NCI-H2171 (cell line): ENCODE measurements around the gene SLCO3A1.
A peak's percentile ranks its signal among the peaks of the same experiment; 100 is the strongest.

ENCODE experiments used
- DNase-seq: peaks from one replicate; lab custom pipeline; 2025; lab: John Stamatoyannopoulos, UW

The SLCO3A1 gene

GRCh38 chr15:91912336-91912735, 58.8 kb downstream of the SLCO3A1 start:
- no peak for DNase-seq

DNA sequence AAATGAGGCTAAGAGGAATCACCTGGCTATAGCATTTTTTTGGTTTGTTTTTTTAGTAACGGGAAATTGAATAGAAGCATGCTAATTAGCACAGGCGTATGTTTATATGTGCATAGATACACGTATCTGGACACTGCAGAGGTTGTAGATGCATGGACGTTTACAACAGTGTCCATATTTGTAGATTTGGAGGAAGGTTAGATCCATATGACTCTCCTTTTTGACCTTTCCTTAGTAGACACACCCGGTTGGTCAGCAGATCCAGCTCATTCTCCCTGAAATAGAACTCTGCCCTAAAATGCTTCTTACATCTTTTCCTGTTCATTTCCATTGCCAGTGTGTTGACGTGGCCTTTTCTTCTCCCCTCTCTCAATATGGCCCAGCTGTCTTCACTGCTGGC, 60.1 kb downstream of the SLCO3A1 start:
- no peak for DNase-seq

GRCh38 chr15:91915576-91915975, 62.1 kb downstream of the SLCO3A1 start:
- peak; percentile 41 for DNase-seq

GRCh38 chr15:91916051-91916450, 62.5 kb downstream of the SLCO3A1 start:
- no peak for DNase-seq

DNA sequence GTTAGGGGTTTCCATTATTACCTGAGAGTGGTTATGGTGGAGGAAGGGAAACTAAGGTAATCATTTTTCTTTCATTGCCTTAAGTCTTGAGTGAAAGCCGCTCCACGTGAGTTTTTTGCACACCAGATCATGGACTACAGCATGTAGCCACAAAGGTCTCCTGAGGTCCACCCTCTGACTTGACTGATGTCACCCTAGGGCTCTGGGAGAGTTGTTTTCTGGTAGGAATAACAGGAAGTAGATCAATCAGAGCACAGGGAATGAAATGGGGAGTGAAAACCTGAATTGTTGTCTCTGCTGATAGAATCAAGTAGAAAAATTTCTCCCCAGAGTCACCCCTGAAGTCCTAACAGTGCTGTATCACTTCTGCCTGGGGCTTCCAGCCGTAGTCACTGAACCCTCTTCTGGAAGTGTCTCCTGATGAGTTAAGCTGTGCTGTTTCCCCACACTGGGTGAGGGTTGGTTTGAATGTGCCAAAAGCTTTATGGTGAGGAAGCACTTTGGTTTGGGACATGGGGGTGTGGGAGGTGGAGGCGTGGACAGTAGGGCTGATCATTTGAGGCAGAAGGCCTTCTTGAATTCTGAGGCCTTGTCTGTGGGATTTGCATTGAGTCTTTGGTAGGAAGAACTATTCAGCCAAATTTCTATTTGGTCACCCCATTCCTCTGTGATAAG, 64.3 kb downstream of the SLCO3A1 start:
- no peak for DNase-seq

- no peak for DNase-seq
Measured at GRCh38 chr15:91919014-91919534, 65.6 kb downstream of the SLCO3A1 start.

DNA sequence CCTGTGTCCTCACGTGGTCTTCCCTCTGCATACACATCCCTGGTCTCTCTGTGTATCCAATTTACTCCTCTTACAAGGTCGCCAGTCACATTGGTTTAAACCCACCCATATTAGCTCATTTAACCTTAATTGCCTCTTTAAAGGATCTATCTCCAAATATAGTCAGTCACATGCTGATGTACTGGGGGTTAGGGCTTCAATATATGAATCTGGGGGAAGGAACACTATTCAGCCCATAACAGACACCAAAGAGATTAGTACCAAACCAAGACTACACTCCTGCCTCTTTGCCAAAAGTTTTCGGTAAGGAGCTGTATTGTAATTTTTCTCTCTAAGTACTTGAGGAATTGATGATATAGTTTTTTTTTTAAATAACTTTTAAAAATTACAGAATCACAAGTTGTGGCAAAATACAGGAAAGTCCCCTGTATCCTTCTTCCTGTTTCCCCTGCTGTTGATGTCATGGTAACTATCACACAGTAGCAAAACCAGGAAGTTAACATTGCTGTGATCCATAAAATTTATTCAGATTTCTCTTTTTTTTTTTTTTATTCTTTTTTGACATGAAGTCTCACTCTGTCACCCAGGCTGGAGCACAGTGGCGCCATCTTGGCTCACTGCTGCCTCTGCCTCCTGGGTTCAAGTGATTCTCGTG, 67.8 kb downstream of the SLCO3A1 start:
- DNase-seq, result no peak

DNA sequence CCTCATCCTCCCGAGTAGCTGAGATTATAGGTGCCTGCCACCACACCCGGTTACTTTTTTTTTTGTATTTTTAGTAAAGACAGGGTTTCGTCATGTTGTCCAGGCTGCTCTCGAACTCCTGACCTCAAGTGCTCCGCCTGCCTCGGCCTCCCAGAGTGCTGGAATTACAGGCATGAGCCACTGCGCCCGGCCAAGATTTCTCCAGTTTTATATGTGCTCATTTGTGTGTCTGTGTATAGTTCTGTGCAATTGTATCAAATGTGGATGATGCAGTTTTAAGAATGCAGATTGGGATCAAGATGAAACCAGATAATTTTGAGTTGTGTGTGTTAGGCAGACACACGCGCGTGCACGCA, 68.3 kb downstream of the SLCO3A1 start:
- no peak for DNase-seq

- no peak for DNase-seq
Measured at GRCh38 chr15:91922646-91923547, 69.4 kb downstream of the SLCO3A1 start.

DNA sequence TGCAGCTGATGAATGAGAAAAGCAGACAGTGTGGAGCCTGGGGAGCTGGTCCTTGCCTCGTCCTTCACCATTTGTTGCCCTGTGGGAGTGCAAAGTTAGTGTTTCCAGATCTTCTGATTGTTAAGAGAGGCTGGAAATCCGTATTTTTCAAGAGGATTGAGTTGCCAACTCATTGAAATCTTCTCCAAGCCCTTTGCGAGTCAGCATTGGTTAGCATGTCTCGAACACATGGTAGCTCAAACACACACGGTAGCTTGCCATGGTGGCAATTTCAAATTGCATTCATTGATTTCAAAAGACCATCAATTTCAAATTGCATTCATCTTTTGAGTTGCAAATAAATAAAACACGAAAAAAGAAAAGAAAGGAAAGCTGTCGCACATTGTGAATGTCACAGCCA, 70.7 kb downstream of the SLCO3A1 start:
- DNase-seq, result no peak

- no peak for DNase-seq
Measured at GRCh38 chr15:91924837-91925495, 71.5 kb downstream of the SLCO3A1 start.

- DNase-seq, result no peak
Measured at GRCh38 chr15:91925794-91926193, 72.3 kb downstream of the SLCO3A1 start.

GRCh38 chr15:91926908-91927270, 73.4 kb downstream of the SLCO3A1 start:
- DNase-seq, result peak; percentile 80

DNA sequence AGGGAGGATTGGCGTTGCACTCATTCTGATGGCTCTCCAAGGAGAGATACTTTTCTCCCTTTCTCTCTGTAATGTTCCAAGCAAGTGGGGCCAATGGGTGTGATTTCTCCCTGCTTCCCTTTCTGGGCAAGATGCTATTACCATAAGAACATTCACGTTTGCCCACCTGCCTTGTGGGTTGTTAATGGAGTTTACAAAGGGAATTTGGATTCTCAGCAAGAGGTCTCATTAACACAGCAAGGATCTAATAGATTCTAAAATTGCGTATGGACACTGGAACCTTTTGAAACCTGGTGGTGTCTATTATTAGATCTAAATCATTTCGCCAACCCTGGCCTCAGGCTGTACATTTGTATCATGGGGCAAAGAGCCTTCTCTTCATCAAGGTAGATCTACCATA, 74.1 kb downstream of the SLCO3A1 start:
- DNase-seq, result no peak

- DNase-seq, result no peak
Measured at GRCh38 chr15:91928675-91929074, 75.2 kb downstream of the SLCO3A1 start.

DNA sequence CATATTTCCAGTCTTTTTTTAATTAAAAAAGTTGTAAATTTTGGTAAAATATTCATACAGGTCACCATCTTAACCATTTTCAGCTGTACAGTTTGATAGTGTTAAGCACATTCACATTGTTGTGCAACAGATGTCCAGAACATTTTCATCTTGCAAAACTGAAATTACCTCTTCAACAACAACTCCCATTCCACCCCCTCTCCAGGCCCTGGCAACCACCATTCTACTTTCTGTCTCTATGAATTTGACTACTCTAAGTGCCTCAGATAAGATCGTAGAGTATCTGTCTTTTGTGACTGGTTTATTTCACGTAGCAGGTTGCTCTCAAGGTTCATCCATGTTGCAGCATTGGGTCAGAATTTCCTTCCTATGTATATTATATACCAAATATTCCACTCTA, 76.0 kb downstream of the SLCO3A1 start:
- DNase-seq, result no peak

- DNase-seq, result no peak
Measured at GRCh38 chr15:91930092-91930491, 76.6 kb downstream of the SLCO3A1 start.

DNA sequence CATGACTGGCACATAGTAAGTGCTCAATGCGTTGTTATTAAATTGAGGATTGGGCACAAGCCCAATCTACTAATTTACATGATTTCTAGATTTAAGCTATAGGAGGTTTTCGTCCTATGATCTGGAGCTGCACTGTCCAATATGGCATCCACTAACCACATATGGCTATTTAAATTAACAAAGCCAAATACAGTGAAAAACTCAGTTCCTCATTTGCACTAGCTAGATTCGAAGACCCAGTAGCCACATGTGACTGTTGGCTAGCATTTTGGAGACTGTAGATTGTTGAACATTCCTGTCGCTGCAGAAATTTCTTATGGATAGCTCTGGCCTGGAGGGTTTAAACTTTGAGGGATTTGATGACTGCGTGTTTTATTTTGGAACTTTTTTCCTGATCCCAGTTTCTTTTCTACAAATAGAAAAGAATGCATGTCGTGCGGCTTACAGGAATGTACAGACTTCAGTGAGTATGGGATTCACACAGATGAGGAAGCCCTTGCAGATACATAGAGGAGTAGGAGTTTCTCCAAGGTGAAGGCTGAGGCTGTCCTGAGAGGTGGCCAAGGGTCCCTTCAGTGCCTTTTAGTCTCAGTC, 82.8 kb downstream of the SLCO3A1 start:
- no peak for DNase-seq

DNA sequence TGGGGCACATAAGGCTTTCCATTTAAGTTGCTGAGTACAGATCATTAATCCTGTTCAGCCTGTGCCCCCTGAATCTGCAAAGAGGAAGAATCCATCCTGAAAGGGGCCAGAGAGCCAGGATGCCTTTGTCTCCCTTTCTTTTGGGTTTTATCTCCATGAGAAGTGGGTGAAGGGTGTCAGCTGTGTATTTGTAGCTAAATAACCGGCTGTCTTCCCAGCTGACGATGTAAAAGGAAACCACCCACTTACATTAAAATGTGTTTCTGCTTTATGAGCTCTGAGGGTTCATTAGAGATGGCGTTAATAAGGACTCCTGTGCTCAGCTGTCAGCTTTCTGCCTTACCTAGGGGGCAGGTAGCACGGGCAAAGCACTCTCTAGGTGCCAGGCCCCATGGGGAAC, 83.4 kb downstream of the SLCO3A1 start:
- peak; percentile 78 for DNase-seq

GRCh38 chr15:91938136-91938535, 84.6 kb downstream of the SLCO3A1 start:
- DNase-seq, result no peak

DNA sequence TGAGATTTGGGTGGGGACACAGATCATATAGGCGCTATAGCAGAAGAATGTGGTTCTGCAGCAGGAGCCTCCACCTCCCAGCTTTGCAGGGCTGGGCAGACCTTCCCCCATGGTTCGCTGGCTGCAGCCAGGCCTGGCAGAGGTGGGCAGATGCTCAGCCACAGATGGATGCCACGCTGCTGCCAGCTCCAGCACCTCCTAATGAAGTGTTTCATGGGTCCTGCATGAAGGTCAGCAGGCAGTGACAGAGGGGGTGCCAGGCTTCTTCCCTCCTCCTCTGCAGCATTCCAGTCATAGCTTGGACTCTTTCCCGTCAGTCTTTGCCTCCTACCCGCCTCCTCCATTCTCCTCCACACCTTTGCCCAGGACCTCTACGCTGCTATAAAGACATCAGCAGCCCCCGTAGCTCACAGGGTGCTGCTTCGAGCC, 85.9 kb downstream of the SLCO3A1 start:
- no peak for DNase-seq
